MM.1S (cell line): ENCODE data around the gene YEATS4.

Experiments
- DNase-seq: peaks from one replicate; pipeline ENCODE4 v3.0.0-alpha.2; 2015
- H2AFZ ChIP-seq: fragments of 300-600 bp; sonication (generic); 2 replicates; pipeline ENCODE4 v1.6.0; 2016; ENCODE audit warnings: antibody characterized with exemption, low read length
- H3F3A ChIP-seq: fragments of 300-600 bp; sonication (generic); 2 replicates; pipeline ENCODE4 v1.6.1; 2016; ENCODE audit warnings: mild to moderate bottlenecking, antibody characterized with exemption, low read length, moderate library complexity, mixed read lengths; ENCODE audit not compliant: insufficient read depth
- H3K27ac ChIP-seq: fragments of 300-600 bp; sonication (generic); 2 replicates; pipeline ENCODE4 v1.5.1; 2016; ENCODE audit warnings: mild to moderate bottlenecking, low read length
- H3K27me3 ChIP-seq: fragments of 300-600 bp; sonication (generic); replicated peaks from 2 replicates; pipeline ENCODE4 v1.6.0; 2016; ENCODE audit warnings: low read length; ENCODE audit not compliant: insufficient read depth
- H3K36me3 ChIP-seq: fragments of 300-600 bp; sonication (generic); replicated peaks from 2 replicates; pipeline ENCODE4 v1.6.1; 2016; ENCODE audit warnings: mild to moderate bottlenecking, low read length, mixed read lengths; ENCODE audit not compliant: insufficient read depth
- H3K4me1 ChIP-seq: fragments of 300-600 bp; sonication (generic); 2 replicates; pipeline ENCODE4 v1.6.1; 2016; ENCODE audit warnings: low read length, mixed read lengths
- H3K4me2 ChIP-seq: fragments of 300-600 bp; sonication (generic); 2 replicates; pipeline ENCODE4 v1.6.0; 2016; ENCODE audit warnings: low read depth, low read length
- H3K4me3 ChIP-seq: fragments of 300-600 bp; sonication (generic); 2 replicates; pipeline ENCODE4 v1.5.1; 2016; ENCODE audit warnings: low read length, mixed read lengths
- H3K79me2 ChIP-seq: fragments of 300-600 bp; sonication (generic); 2 replicates; pipeline ENCODE4 v1.6.1; 2016; ENCODE audit warnings: mixed run types, low read length, mixed read lengths
- H3K9ac ChIP-seq: fragments of 300-600 bp; sonication (generic); 2 replicates; pipeline ENCODE4 v1.6.1; 2016; ENCODE audit warnings: low read length, mixed read lengths
- H3K9me2 ChIP-seq: fragments of 300-600 bp; sonication (generic); replicated peaks from 2 replicates; pipeline ENCODE4 v1.6.1; 2016; ENCODE audit warnings: mild to moderate bottlenecking, low read length, mixed read lengths; ENCODE audit not compliant: insufficient read depth
- H3K9me3 ChIP-seq: fragments of 300-600 bp; sonication (generic); replicated peaks from 2 replicates; pipeline ENCODE4 v1.6.1; 2016; ENCODE audit warnings: mild to moderate bottlenecking, low read length, mixed read lengths; ENCODE audit not compliant: insufficient read depth
- H4K20me1 ChIP-seq: fragments of 300-600 bp; sonication (generic); 2 replicates; pipeline ENCODE4 v1.6.1; 2016; ENCODE audit warnings: mild to moderate bottlenecking, low read length, moderate library complexity, mixed read lengths; ENCODE audit not compliant: insufficient read depth
- CTCF ChIP-seq: fragments of 300-600 bp; sonication (generic); IDR thresholded peaks from 2 replicates; pipeline ENCODE4 v1.5.1; 2016; ENCODE audit warnings: antibody characterized with exemption, low read length, mixed read lengths
- EZH2 ChIP-seq: fragments of 300-600 bp; sonication (generic); optimal IDR thresholded peaks from 2 replicates; pipeline ENCODE3; 2017; ENCODE audit warnings: low read depth, mild to moderate bottlenecking, antibody characterized with exemption, low read length, mixed read lengths
- EZH2phosphoT487 ChIP-seq: fragments of 300-600 bp; sonication (generic); IDR thresholded peaks from 2 replicates; pipeline ENCODE4 v1.6.1; 2018; ENCODE audit warnings: antibody characterized with exemption, low read length

The YEATS4 gene

GRCh38 chr12:69397978-69398377 lies 38.4 kb downstream of the YEATS4 start:
- H3K79me2 ChIP-seq = no peaks in the 10 kb centered on the region
- H3F3A ChIP-seq = no peaks in the 10 kb centered on the region

GRCh38 chr12:69401940-69402339 lies 42.4 kb downstream of the YEATS4 start:
- no peak overlapping the region for H3K27ac ChIP-seq

More at GRCh38 chr12:69397978-69398377, 38.4 kb downstream of the YEATS4 start:
- Histone ChIP-seq H3K36me3 (no peaks in the 10 kb centered on the region), H3K9me3 (no peaks in the 10 kb centered on the region), H3K4me1 (no peaks in the 10 kb centered on the region), H3K27ac (no peak overlapping the region), H3K9me2 (no peaks in the 10 kb centered on the region), H3K27me3 (no peaks in the 10 kb centered on the region), H3K4me3 (no peak overlapping the region), H4K20me1 (no peaks in the 10 kb centered on the region), H2AFZ (no peak overlapping the region), H3K9ac (no peak overlapping the region), H3K4me2 (no peak overlapping the region)
- DNase-seq = no peak
- TF ChIP-seq CTCF = no peak
- TF ChIP-seq EZH2phosphoT487 = no peak
- TF ChIP-seq EZH2 = no peak

GRCh38 chr12:69404851-69405565 lies 45.5 kb downstream of the YEATS4 start:
- Histone ChIP-seq H3K9me2 (no peaks in the 10 kb centered on the region), H3K4me1 (0 out of 2 replicates have a peak, but pooled peaks cover 4% of the 10 kb centered on the region), H2AFZ (no peak overlapping the region), H3K4me2 (no peak overlapping the region), H4K20me1 (no peaks in the 10 kb centered on the region), H3K27me3 (no peaks in the 10 kb centered on the region), H3K4me3 (no peak overlapping the region), H3K79me2 (no peaks in the 10 kb centered on the region), H3F3A (no peaks in the 10 kb centered on the region), H3K36me3 (no peaks in the 10 kb centered on the region), H3K9ac (no peak overlapping the region), H3K9me3 (no peaks in the 10 kb centered on the region), H3K27ac (no peak overlapping the region)
- DNase-seq = no peak
- TF ChIP-seq CTCF (no peak), EZH2 (no peak), EZH2phosphoT487 (no peak)

More at GRCh38 chr12:69401940-69402339, 42.4 kb downstream of the YEATS4 start:
- H3K4me2 ChIP-seq = no peak overlapping the region
- H3K9me2 ChIP-seq = no peaks in the 10 kb centered on the region
- no peak overlapping the region for H2AFZ ChIP-seq
- no peak for DNase-seq
- H3K9me3 ChIP-seq = no peaks in the 10 kb centered on the region
- H3K9ac ChIP-seq = no peak overlapping the region
- 0 out of 2 replicates have a peak, but pooled peaks cover 4% of the 10 kb centered on the region for H3K4me1 ChIP-seq
- no peak overlapping the region for H3K4me3 ChIP-seq
- H3K79me2 ChIP-seq = no peaks in the 10 kb centered on the region
- TF ChIP-seq EZH2 (no peak), CTCF (no peak), EZH2phosphoT487 (no peak)
- H3K36me3 ChIP-seq = no peaks in the 10 kb centered on the region
- H4K20me1 ChIP-seq = no peaks in the 10 kb centered on the region
- no peaks in the 10 kb centered on the region for H3F3A ChIP-seq
- no peaks in the 10 kb centered on the region for H3K27me3 ChIP-seq
